ENCODE measurements around the gene SORCS2. TPM values are rescaled to one million over a fixed set of nuclear protein-coding genes. Genes with fewer than 3 reads are reported as not detected.

SORCS2 gene
- total RNA-seq, 2 donors from 2014 or later = 1.0 to 4.4 TPM

DNA sequence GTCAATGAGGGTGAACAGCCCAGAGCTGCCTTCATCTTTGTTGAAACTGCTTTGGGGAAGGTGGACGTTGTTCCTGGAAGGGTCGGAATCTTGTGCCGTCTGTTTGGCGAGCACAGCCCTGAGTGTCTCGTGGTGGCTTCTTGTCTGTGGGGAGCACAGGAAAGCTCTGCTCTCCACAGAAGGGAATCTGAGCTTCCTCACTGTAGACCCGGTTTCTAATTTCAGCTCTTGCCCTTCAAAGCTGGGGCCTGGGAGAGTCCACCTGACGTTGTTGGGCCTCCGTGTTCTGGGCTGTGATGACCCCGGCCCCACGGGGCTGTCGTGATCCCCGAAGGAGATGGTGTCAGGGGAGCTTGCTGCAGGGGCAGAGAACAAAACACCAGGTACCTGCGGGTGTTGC, 47.5 kb downstream of the SORCS2 start:
- TF ChIP-seq, protein P1, sequence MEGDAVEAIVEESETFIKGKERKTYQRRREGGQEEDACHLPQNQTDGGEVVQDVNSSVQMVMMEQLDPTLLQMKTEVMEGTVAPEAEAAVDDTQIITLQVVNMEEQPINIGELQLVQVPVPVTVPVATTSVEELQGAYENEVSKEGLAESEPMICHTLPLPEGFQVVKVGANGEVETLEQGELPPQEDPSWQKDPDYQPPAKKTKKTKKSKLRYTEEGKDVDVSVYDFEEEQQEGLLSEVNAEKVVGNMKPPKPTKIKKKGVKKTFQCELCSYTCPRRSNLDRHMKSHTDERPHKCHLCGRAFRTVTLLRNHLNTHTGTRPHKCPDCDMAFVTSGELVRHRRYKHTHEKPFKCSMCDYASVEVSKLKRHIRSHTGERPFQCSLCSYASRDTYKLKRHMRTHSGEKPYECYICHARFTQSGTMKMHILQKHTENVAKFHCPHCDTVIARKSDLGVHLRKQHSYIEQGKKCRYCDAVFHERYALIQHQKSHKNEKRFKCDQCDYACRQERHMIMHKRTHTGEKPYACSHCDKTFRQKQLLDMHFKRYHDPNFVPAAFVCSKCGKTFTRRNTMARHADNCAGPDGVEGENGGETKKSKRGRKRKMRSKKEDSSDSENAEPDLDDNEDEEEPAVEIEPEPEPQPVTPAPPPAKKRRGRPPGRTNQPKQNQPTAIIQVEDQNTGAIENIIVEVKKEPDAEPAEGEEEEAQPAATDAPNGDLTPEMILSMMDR (IDR thresholded peaks at IDR 0.05) = no peak
- TF ChIP-seq POLR2A (IDR thresholded peaks at IDR 0.05) (no peak), POLR2AphosphoS5 (IDR thresholded peaks at IDR 0.05) (no peak)
- DNase-seq (ENCODE audit: low spot score) = no peak
- Histone ChIP-seq H3K36me3 (no peaks in the 10 kb centered on the region), H3K27ac (peak overlapping the region in 1 of 2 donors; percentile 36), H3K9me3 (no peaks in the 10 kb centered on the region), H3K4me3 (no peak overlapping the region), H3K4me1 (replicated peaks) (no peaks in the 10 kb centered on the region), H3K27me3 (replicated peaks; ENCODE audit: insufficient read depth) (no peaks in the 10 kb centered on the region)
- 62% methylated on average over 13 of the region's 13 CpGs for WGBS
- intact Hi-C loops (cut with DNase I) = no loop called here

- DNase-seq (ENCODE audit: low spot score) = no peak
- Histone ChIP-seq H3K9me3 (no peaks in the 10 kb centered on the region), H3K4me1 (replicated peaks) (no peaks in the 10 kb centered on the region), H3K4me3 (no peak overlapping the region), H3K27ac (no peak overlapping the region), H3K27me3 (replicated peaks; ENCODE audit: insufficient read depth) (no peaks in the 10 kb centered on the region), H3K36me3 (no peaks in the 10 kb centered on the region)
- 81% methylated on average over 12 of the region's 12 CpGs for WGBS
- intact Hi-C loops (cut with DNase I) = no loop called here
- TF ChIP-seq POLR2A (IDR thresholded peaks at IDR 0.05) (no peak), POLR2AphosphoS5 (IDR thresholded peaks at IDR 0.05) (no peak)
- TF ChIP-seq, protein P1 (IDR thresholded peaks at IDR 0.05) = no peak
These were observed 48.0 kb downstream of the SORCS2 start for GRCh38 chr4:7240306-7240705.

DNA sequence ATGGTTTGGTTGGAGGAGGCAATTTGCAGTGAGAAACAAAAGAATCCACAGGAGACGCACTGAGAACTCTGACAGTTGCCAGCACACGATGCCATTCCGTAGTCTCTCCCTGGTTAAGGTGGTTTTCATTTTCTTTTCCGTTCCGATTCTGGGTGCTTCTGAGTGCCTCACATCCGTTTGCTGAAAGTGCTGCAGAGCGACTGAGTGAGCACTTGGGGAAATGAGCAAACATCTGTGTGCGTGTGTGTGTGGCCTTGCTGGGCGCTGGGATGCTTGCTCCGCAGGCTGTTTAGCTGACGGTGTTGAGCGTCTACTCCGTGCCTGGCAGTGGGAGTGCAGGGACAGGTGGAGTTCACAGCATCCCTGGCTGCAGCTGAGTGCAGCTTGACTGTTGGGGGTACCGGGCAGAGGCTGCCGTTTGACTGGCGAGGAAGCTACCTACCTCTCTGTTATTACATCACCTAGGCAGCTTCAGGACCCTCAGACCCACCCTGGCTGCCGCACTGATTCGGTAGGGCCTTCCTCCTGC, 49.3 kb downstream of the SORCS2 start:
- H3K4me1 ChIP-seq (replicated peaks) = no peaks in the 10 kb centered on the region
- 90% methylated on average over 18 of the region's 18 CpGs for WGBS
- no peaks in the 10 kb centered on the region for H3K9me3 ChIP-seq
- H3K36me3 ChIP-seq = no peaks in the 10 kb centered on the region
- TF ChIP-seq POLR2A (IDR thresholded peaks at IDR 0.05) = no peak
- TF ChIP-seq, protein P1 (IDR thresholded peaks at IDR 0.05) = no peak
- TF ChIP-seq POLR2AphosphoS5 (IDR thresholded peaks at IDR 0.05) = no peak
- DNase-seq (ENCODE audit: low spot score) = no peak
- no peak overlapping the region for H3K27ac ChIP-seq
- H3K27me3 ChIP-seq (replicated peaks; ENCODE audit: insufficient read depth) = no peaks in the 10 kb centered on the region
- intact Hi-C loops (cut with DNase I) = no loop called here
- no peak overlapping the region for H3K4me3 ChIP-seq

GRCh38 chr4:7242766-7243165, 50.4 kb downstream of the SORCS2 start:
- TF ChIP-seq POLR2A (IDR thresholded peaks at IDR 0.05) (no peak), POLR2AphosphoS5 (IDR thresholded peaks at IDR 0.05) (no peak)
- TF ChIP-seq, protein P1 (IDR thresholded peaks at IDR 0.05) = no peak

GRCh38 chr4:7243609-7244330, 51.4 kb downstream of the SORCS2 start:
- Histone ChIP-seq H3K36me3 (no peaks in the 10 kb centered on the region), H3K27me3 (replicated peaks; ENCODE audit: insufficient read depth) (no peaks in the 10 kb centered on the region), H3K4me3 (no peak overlapping the region), H3K27ac (no peak overlapping the region), H3K4me1 (replicated peaks) (peaks cover 4% of the 10 kb centered on the region), H3K9me3 (no peaks in the 10 kb centered on the region)
- intact Hi-C loops (cut with DNase I) = no loop called here
- 64% methylated on average over 21 of the region's 21 CpGs for WGBS
- TF ChIP-seq POLR2A (IDR thresholded peaks at IDR 0.05) (no peak), POLR2AphosphoS5 (IDR thresholded peaks at IDR 0.05) (no peak)
- TF ChIP-seq, protein P1 (IDR thresholded peaks at IDR 0.05) = no peak
- no peak for DNase-seq (ENCODE audit: low spot score)

More at GRCh38 chr4:7242766-7243165, 50.4 kb downstream of the SORCS2 start:
- no peak overlapping the region for H3K4me3 ChIP-seq
- H3K27ac ChIP-seq = no peak overlapping the region
- H3K27me3 ChIP-seq (replicated peaks; ENCODE audit: insufficient read depth) = no peaks in the 10 kb centered on the region
- no peak for DNase-seq (ENCODE audit: low spot score)
- no peaks in the 10 kb centered on the region for H3K9me3 ChIP-seq
- WGBS = 94% methylated on average over 13 of the region's 13 CpGs
- H3K36me3 ChIP-seq = no peaks in the 10 kb centered on the region
- intact Hi-C loops (cut with DNase I) = no loop called here
- peaks cover 4% of the 10 kb centered on the region for H3K4me1 ChIP-seq (replicated peaks)

All from prostate gland (tissue), 2 donors.